T-helper 17 cell (primary cell): ENCODE measurements around the gene CELSR3. TPM values are rescaled to one million over a fixed set of nuclear protein-coding genes. Genes with fewer than 3 reads are reported as not detected.
A peak's percentile ranks its signal among the peaks of the same experiment; 100 is the strongest.

ENCODE experiments used
- ATAC-seq: fragments of 150-1000 bp; cut with Tn5 transposase; 2 replicates; pipeline ENCODE4 v1.10.0; 2021; ENCODE audit warnings: mild to moderate bottlenecking, moderate library complexity
- DNase-seq, 3 donors: peaks; one replicate each; pipeline versions ENCODE4 v3.0.0 to v3.0.0-alpha.2; 2020 to 2021
- H3K9me3 ChIP-seq: one replicate; pipeline ENCODE4 v1.7.0; 2013; ENCODE audit warnings: low read length, mild to moderate bottlenecking; ENCODE audit not compliant: control insufficient read depth, poor library complexity, severe bottlenecking
- H3K27ac Mint-ChIP-seq: one replicate; pipeline ENCODE4 v1.8.0; 2022; ENCODE audit warnings: mild to moderate bottlenecking, moderate library complexity, mixed read lengths
- H3K27me3 Mint-ChIP-seq: one replicate; pipeline ENCODE4 v1.8.0; 2022; ENCODE audit warnings: mixed read lengths
- H3K36me3 Mint-ChIP-seq: one replicate; pipeline ENCODE4 v1.8.0; 2022; ENCODE audit warnings: low read depth, mixed read lengths
- H3K4me1 Mint-ChIP-seq: one replicate; pipeline ENCODE4 v1.8.0; 2022; ENCODE audit warnings: mild to moderate bottlenecking, mixed read lengths
- H3K4me3 Mint-ChIP-seq: one replicate; pipeline ENCODE4 v1.8.0; 2022; ENCODE audit warnings: mild to moderate bottlenecking, moderate library complexity, mixed read lengths
- total RNA-seq, 4 donors: library from RNA in 2 of 4; stranded (reverse) in 2 of 4; gene quantifications; one replicate each; pipeline ENCODE4 v1.2.3 and lab custom pipeline; 2022 to 2026

Gene CELSR3
- total RNA-seq, 2 donors from 2014 or later, result 6.0 to 6.9 TPM

DNA sequence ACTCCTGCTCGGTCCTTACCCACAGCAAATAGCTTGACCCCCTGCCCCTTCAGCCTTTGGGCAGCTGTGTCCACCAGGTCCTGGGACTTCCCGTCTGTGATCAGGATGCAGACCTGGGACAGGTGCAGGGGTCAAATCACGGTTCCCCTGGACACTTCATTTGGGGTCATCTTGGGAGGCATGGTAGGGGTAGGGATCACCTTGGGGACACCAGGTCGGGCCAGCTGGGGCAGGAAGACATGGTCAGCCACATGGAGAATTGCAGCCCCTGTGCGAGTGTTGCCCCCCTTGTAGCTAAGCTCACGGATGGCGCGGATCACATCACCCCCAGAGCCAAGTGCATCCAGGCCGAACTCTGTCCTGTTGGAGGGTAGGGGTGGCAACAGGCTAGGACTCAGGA, 69.3 kb downstream of the CELSR3 start:
- no peak for ATAC-seq
- peaks cover 54% of the 10 kb centered on the region for H3K27me3 Mint-ChIP-seq
- DNase-seq, result no peak

DNA sequence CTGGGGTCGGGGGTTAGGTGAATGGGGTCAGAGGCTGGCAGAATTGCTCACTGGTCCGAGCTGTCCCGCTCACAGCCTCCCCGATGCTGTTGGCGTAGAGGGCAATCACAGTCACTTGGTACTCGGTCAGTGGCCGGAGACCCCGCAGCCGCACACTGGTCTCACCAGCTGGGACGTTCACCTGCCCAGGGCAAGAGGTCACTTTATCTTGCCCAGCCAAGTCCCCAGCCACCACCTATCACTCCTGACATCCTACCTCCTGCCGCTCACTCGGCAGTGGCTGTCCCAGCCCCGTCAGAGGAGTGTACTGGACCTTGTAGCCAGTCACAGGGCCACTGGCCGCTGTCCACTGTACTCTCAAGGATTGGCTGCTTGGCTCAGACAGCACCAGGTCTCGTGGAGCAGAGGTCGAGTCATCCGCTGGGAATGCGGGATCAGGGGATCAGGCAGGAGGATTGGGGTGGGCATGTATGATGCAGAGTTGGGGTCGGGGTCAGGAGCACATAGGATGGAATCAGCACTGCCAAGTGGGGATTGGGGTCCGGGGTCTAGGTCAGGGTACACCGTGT, 70.1 kb downstream of the CELSR3 start:
- no peak overlapping the region for H3K4me3 Mint-ChIP-seq
- no peak for ATAC-seq
- H3K36me3 Mint-ChIP-seq, result peaks cover 6% of the 10 kb centered on the region
- no peak overlapping the region for H3K27ac Mint-ChIP-seq
- H3K9me3 ChIP-seq, result no peaks in the 10 kb centered on the region
- DNase-seq, result no peak
- peaks cover 19% of the 10 kb centered on the region for H3K4me1 Mint-ChIP-seq
- peaks cover 62% of the 10 kb centered on the region for H3K27me3 Mint-ChIP-seq

More for the DNA sequence above, 69.3 kb downstream of the CELSR3 start:
- Mint-ChIP-seq H3K4me1 (peaks cover 19% of the 10 kb centered on the region), H3K4me3 (no peak overlapping the region), H3K36me3 (peaks cover 6% of the 10 kb centered on the region), H3K27ac (no peak overlapping the region)
- H3K9me3 ChIP-seq, result no peaks in the 10 kb centered on the region

- H3K9me3 ChIP-seq, result no peaks in the 10 kb centered on the region
- H3K4me1 Mint-ChIP-seq, result peaks cover 15% of the 10 kb centered on the region
- H3K27me3 Mint-ChIP-seq, result peaks cover 68% of the 10 kb centered on the region
- no peak for ATAC-seq
- peaks cover 6% of the 10 kb centered on the region for H3K36me3 Mint-ChIP-seq
- H3K4me3 Mint-ChIP-seq, result no peak overlapping the region
- no peak overlapping the region for H3K27ac Mint-ChIP-seq
- no peak for DNase-seq
Observed at GRCh38 chr3:48591886-48592518, 70.7 kb downstream of the CELSR3 start.

DNA sequence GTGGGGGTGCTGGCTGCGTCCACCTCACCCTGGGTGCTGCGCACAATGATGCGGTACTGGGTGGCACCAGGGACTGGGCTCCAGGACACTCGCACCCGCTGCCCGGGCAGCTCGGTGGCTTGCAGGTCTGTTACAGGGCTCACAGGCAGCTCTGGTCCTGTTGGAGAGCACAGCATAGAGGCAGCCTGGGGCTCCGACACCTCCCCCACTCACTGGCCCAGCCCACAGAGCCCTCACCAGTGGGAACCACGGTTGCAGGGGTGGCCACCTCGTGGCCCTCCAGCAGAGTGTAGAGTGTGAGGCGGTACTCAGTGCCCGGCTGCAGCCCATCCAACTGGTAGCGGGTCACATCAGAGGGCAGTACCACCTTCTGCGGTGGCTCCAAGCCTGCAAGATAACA, 71.2 kb downstream of the CELSR3 start:
- no peak for ATAC-seq
- H3K4me1 Mint-ChIP-seq, result peaks cover 15% of the 10 kb centered on the region
- H3K27ac Mint-ChIP-seq, result no peak overlapping the region
- no peaks in the 10 kb centered on the region for H3K9me3 ChIP-seq
- no peak for DNase-seq
- peaks cover 6% of the 10 kb centered on the region for H3K36me3 Mint-ChIP-seq
- peaks cover 72% of the 10 kb centered on the region for H3K27me3 Mint-ChIP-seq
- no peak overlapping the region for H3K4me3 Mint-ChIP-seq

- peaks cover 6% of the 10 kb centered on the region for H3K36me3 Mint-ChIP-seq
- H3K27me3 Mint-ChIP-seq, result peaks cover 55% of the 10 kb centered on the region
- ATAC-seq, result no peak
- H3K9me3 ChIP-seq, result no peaks in the 10 kb centered on the region
- H3K4me3 Mint-ChIP-seq, result no peak overlapping the region
- no peak for DNase-seq
- H3K4me1 Mint-ChIP-seq, result peaks cover 5% of the 10 kb centered on the region
- peak overlapping the region; percentile 6 for H3K27ac Mint-ChIP-seq
Observed at GRCh38 chr3:48588230-48588629, 74.5 kb downstream of the CELSR3 start.

DNA sequence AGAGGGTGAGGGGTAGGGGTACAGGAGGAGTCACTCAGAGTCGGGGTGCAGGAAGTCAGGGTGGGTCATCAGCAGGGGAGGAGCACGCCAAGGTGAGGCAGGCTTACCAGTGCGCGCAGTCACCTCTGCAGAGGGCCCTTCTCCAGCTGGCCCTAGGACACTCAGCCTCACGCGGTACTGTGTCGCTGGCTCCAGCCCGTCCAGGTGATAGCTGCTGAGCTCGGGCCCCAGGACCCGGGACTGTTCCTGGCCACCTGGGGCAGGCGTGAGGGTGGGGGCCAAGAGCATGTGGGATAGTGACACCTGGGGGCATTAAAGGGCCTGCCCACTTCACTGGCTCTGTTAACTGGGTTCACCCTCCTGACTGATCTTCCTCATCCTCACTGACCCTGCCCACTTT, 75.0 kb downstream of the CELSR3 start:
- no peaks in the 10 kb centered on the region for H3K9me3 ChIP-seq
- H3K4me3 Mint-ChIP-seq, result no peak overlapping the region
- H3K36me3 Mint-ChIP-seq, result peaks cover 6% of the 10 kb centered on the region
- peaks cover 5% of the 10 kb centered on the region for H3K4me1 Mint-ChIP-seq
- no peak for ATAC-seq
- no peak for DNase-seq
- peak overlapping the region; percentile 6 for H3K27ac Mint-ChIP-seq
- peaks cover 51% of the 10 kb centered on the region for H3K27me3 Mint-ChIP-seq

Other genes starting within 250 kb of the CELSR3 start
- 1 to 10 TPM; 2.4 to 4.1 TPM for gene PLXNB1, start 232.8 kb downstream of the CELSR3 start, total RNA-seq
- 1 to 10 TPM; 4.1 TPM for gene CCDC51, start 222.8 kb downstream of the CELSR3 start, total RNA-seq
- gene TMA7, start 222.6 kb downstream of the CELSR3 start, total RNA-seq, result 100 to 1,000 TPM; 226 to 233 TPM
- 1 to 10 TPM; 7.6 to 9.3 TPM for gene ATRIP, start 216.1 kb downstream of the CELSR3 start, total RNA-seq
- gene SHISA5, start 158.7 kb downstream of the CELSR3 start, total RNA-seq, result 100 to 1,000 TPM; 148 to 188 TPM
- gene PFKFB4, start 106.1 kb downstream of the CELSR3 start, total RNA-seq, result 1 to 10 TPM; 1.6 to 3.3 TPM
- gene UCN2, start 99.1 kb downstream of the CELSR3 start, total RNA-seq, result not detected
- under 1 TPM; 0.73 to 0.94 TPM for gene COL7A1, start 67.6 kb downstream of the CELSR3 start, total RNA-seq
- gene UQCRC1, start 53.2 kb downstream of the CELSR3 start, total RNA-seq, result 10 to 100 TPM; 86.1 to 92.1 TPM
- gene TMEM89, start 41.1 kb downstream of the CELSR3 start, total RNA-seq, result under 1 TPM in 1 of 2 donors, not detected in 1; 0.55 TPM
- 10 to 100 TPM; 16.4 to 22.1 TPM for gene SLC26A6, start 27.4 kb downstream of the CELSR3 start, total RNA-seq
- 10 to 100 TPM; 14.6 to 17.2 TPM for gene NCKIPSD, start 23.0 kb upstream of the CELSR3 start, total RNA-seq
- 100 to 1,000 TPM in 1 of 2 donors, 10 to 100 TPM in 1; 93.7 to 116 TPM for gene IP6K2, start 54.3 kb upstream of the CELSR3 start, total RNA-seq
- 10 to 100 TPM; 30.8 to 40.4 TPM for gene PRKAR2A, start 185.0 kb upstream of the CELSR3 start, total RNA-seq
- 10 to 100 TPM in 1 of 2 donors, 1 to 10 TPM in 1; 6.9 to 14.5 TPM for gene SLC25A20, start 236.0 kb upstream of the CELSR3 start, total RNA-seq